GM12878 (cell line): ENCODE results near the gene SH3BP5. TPM values are rescaled to one million over a fixed set of nuclear protein-coding genes. Genes with fewer than 3 reads are reported as not detected.

Experiments used
- ATAC-seq: fragments of 200-7000 bp; cut with Tn5 transposase; 3 replicates; pipeline ENCODE4 v1.9.1; 2020; ENCODE audit warnings: mild to moderate bottlenecking, moderate library complexity
- BruUV-seq: library from RNA; stranded (reverse); fragments of 400-500 nt; replicated peaks from 2 replicates; lab custom pipeline; 2021; lab: Mats Ljungman, UMichigan
- CTCF ChIA-PET: fragments of 300-600 bp; sonication (Branson Sonifier 250); formaldehyde crosslinking; extraction: SDS; loops from one replicate; lab custom pipeline; 2021; ENCODE audit warnings: inconsistent platforms; lab: Yijun Ruan, JAX
- POLR2A ChIA-PET: fragments of 350-600 bp; formaldehyde crosslinking; extraction: SDS; loops from one replicate; lab custom pipeline; 2021; ENCODE audit warnings: inconsistent platforms; lab: Charles Lee
- RAD21 ChIA-PET: fragments of 300-600 bp; sonication (Branson Sonifier 250); formaldehyde crosslinking; loops from one replicate; lab custom pipeline; 2023; ENCODE audit warnings: antibody characterized with exemption; ENCODE audit not compliant: unreplicated experiment; lab: Charles Lee
- SMC1A ChIA-PET: fragments of 300-600 bp; sonication (Branson Sonifier 250); formaldehyde crosslinking; loops from one replicate; lab custom pipeline; 2023; ENCODE audit not compliant: unreplicated experiment, uncharacterized antibody; lab: Charles Lee
- DNase-seq: peaks from one replicate; pipeline ENCODE4 v3.0.0-alpha.2; 2011; ENCODE audit warnings: low read depth, low spot score
- FAIRE-seq: peaks from 3 replicates; lab custom pipeline; 2011; peaks lifted over from hg19 to GRCh38; lab: Jason Lieb, UNC
- H2AFZ ChIP-seq: 2 replicates; pipeline ENCODE4 v1.6.0; 2011; ENCODE audit warnings: low read depth, low read length, control low read depth; ENCODE audit not compliant: control insufficient read depth
- H3K27ac ChIP-seq: 2 replicates; pipeline ENCODE4 v1.5.1; 2011; ENCODE audit warnings: control low read depth; ENCODE audit not compliant: control insufficient read depth, insufficient read depth
- H3K27me3 ChIP-seq, 2 experiments: replicated peaks in 1 of 2; 2 replicates each; pipeline versions ENCODE4 v1.6.0 to v1.6.1; 2011; ENCODE audit warnings: low read length in 1 of 2; ENCODE audit not compliant: control insufficient read depth in 2 of 2, insufficient read depth in 2 of 2
- H3K36me3 ChIP-seq, 2 experiments: 2 replicates each; pipeline ENCODE4 v1.5.1; 2011; ENCODE audit warnings: low read length in 1 of 2; ENCODE audit not compliant: control insufficient read depth in 2 of 2, insufficient read depth in 2 of 2
- H3K4me1 ChIP-seq: 2 replicates; pipeline ENCODE4 v1.6.1; 2011; ENCODE audit warnings: mild to moderate bottlenecking, low read length, moderate library complexity, mixed read lengths; ENCODE audit not compliant: control insufficient read depth, insufficient read depth
- H3K4me2 ChIP-seq: 2 replicates; pipeline ENCODE4 v1.6.0; 2011; ENCODE audit warnings: control low read depth; ENCODE audit not compliant: control insufficient read depth, insufficient read depth
- H3K4me3 ChIP-seq: fragments of 200-600 bp; sonication (generic); 2 replicates; pipeline ENCODE4 v1.5.1; 2016
- H3K79me2 ChIP-seq: 2 replicates; pipeline ENCODE4 v1.6.0; 2011; ENCODE audit warnings: low read length; ENCODE audit not compliant: control insufficient read depth, insufficient read depth
- H3K9ac ChIP-seq: 2 replicates; pipeline ENCODE4 v1.8.0; 2011; ENCODE audit warnings: low read length, control low read depth, mixed read lengths; ENCODE audit not compliant: control insufficient read depth, insufficient read depth
- H3K9me3 ChIP-seq: replicated peaks from 3 replicates; pipeline ENCODE4 v1.5.1; 2011; ENCODE audit warnings: mild to moderate bottlenecking, low read length; ENCODE audit not compliant: control insufficient read depth, insufficient read depth
- H4K20me1 ChIP-seq: 2 replicates; pipeline ENCODE4 v1.6.0; 2011; ENCODE audit not compliant: control insufficient read depth, insufficient read depth
- BHLHE40 ChIP-seq, 2 experiments: fragments of 450-650 bp in 1 of 2; IDR thresholded peaks; 2 replicates each; pipeline ENCODE4 v1.6.1; 2011 to 2017; ENCODE audit warnings: low read depth in 2 of 2, borderline replicate concordance in 1 of 2, improper control_type of control experiment in 1 of 2, low read length in 1 of 2, mild to moderate bottlenecking in 1 of 2
- BMI1 ChIP-seq: fragments of 450-650 bp; IDR thresholded peaks from 2 replicates; pipeline ENCODE4 v1.6.1; 2016; ENCODE audit warnings: mild to moderate bottlenecking, moderate library complexity, borderline replicate concordance
- GABPA ChIP-seq: IDR thresholded peaks from 2 replicates; pipeline ENCODE4 v1.6.1; 2014; ENCODE audit warnings: antibody characterized with exemption, low read depth, mild to moderate bottlenecking, inconsistent platforms
- GATAD2B ChIP-seq: fragments of 450-650 bp; conservative IDR thresholded peaks from 2 replicates; pipeline ENCODE4 v1.6.1; 2017; ENCODE audit warnings: low read depth, mild to moderate bottlenecking, moderate library complexity
- HSF1 ChIP-seq: fragments of 150-350 bp; IDR thresholded peaks from 2 replicates; pipeline ENCODE4 v1.6.1; 2014; ENCODE audit warnings: mild to moderate bottlenecking, low read depth, low read length
- IKZF1 ChIP-seq: fragments of 450-650 bp; conservative IDR thresholded peaks from 2 replicates; pipeline ENCODE4 v1.6.1; 2017; ENCODE audit warnings: antibody characterized with exemption, mild to moderate bottlenecking
- IRF5 ChIP-seq: fragments of 450-650 bp; IDR thresholded peaks from 2 replicates; pipeline ENCODE4 v1.6.1; 2017; ENCODE audit warnings: borderline replicate concordance
- KLF5 ChIP-seq: fragments of 450-650 bp; IDR thresholded peaks from 2 replicates; pipeline ENCODE4 v1.6.1; 2014; ENCODE audit warnings: mild to moderate bottlenecking; ENCODE audit not compliant: partially characterized antibody
- MEF2B ChIP-seq: fragments of 450-650 bp; IDR thresholded peaks from 2 replicates; pipeline ENCODE4 v1.6.1; 2018; ENCODE audit warnings: mild to moderate bottlenecking, moderate library complexity; ENCODE audit not compliant: partially characterized antibody, poor library complexity, severe bottlenecking
- RBBP5 ChIP-seq: fragments of 200-600 bp; sonication (generic); conservative IDR thresholded peaks from 2 replicates; pipeline ENCODE4 v1.6.1; 2016
- SMARCA5 ChIP-seq: fragments of 450-650 bp; IDR thresholded peaks from 2 replicates; pipeline ENCODE4 v1.6.1; 2017; ENCODE audit warnings: mild to moderate bottlenecking
- SREBF1 ChIP-seq: IDR thresholded peaks from 2 replicates; pipeline ENCODE4 v1.6.1; 2012; ENCODE audit warnings: mild to moderate bottlenecking, low read length
- TAF1 ChIP-seq: IDR thresholded peaks from 2 replicates; pipeline ENCODE4 v1.6.1; 2011; ENCODE audit warnings: mild to moderate bottlenecking, low read depth, low read length, borderline replicate concordance
- ZNF274 ChIP-seq: IDR thresholded peaks from one replicate; pipeline ENCODE4 v1.8.0; 2011; ENCODE audit not compliant: insufficient read length, insufficient read depth
- WGBS: methylation state at CpG from one replicate; pipeline ENCODE4 v1.1.6; 2016; ENCODE audit warnings: low lambda C conversion rate; ENCODE audit not compliant: insufficient replicate concordance, insufficient coverage; ENCODE audit errors: missing lambda C conversion rate; 5-methylcytosine and 5-hydroxymethylcytosine counted together
- in situ Hi-C: fragments of 300-500 bp; cut with MboI; formaldehyde crosslinking; loops from 9 replicates; pipeline ENCODE4 v1.14.3; 2018; ENCODE audit warnings: mixed read lengths
- intact Hi-C: fragments of 100-400 bp; cut with micrococcal nuclease; formaldehyde crosslinking; loops from one replicate; pipeline ENCODE4 v1.14.2; 2022; ENCODE audit not compliant: unreplicated experiment
- polyA plus RNA-seq, 11 experiments: library from polyadenylated mRNA; depleted of rRNA in 4 of 11; unstranded in 6 of 11; stranded (reverse) in 5 of 11; fragments of >200 nt; fragmentation: Nextera tagmentation in 4 of 11; fragmentation: Illumina TruSeq in 1 of 11; extraction: Ambion mirVana in 4 of 11; extraction: Trizol in 1 of 11; gene quantifications; 1 replicate in 1 of 11; 2 replicates in 10 of 11; pipeline versions ENCODE4 v1.2.1 to v1.2.3, GENCODE V29; 2011 to 2016; ENCODE audit warnings: inconsistent platforms in 2 of 11, missing spikeins in 2 of 11, low read depth in 1 of 11
- total RNA-seq, 4 experiments: library from RNA; depleted of rRNA in 3 of 4; stranded (reverse); fragments of >200 nt in 3 of 4; fragmentation: Illumina TruSeq in 1 of 4; extraction: Trizol in 1 of 4; gene quantifications; 2 replicates each; pipeline versions ENCODE4 v1.2.1 to v1.2.3, GENCODE V29; 2013 to 2021
- TF ChIP-seq, protein P1 (sequence below): IDR thresholded peaks from 2 replicates; pipeline ENCODE4 v1.6.1; 2011; ENCODE audit warnings: low read depth, low read length, improper control_type of control experiment, borderline replicate concordance
- TF ChIP-seq, protein P2 (sequence below): IDR thresholded peaks from 2 replicates; pipeline ENCODE4 v1.6.1; 2012; ENCODE audit warnings: mild to moderate bottlenecking, low read depth, low read length

SH3BP5 gene
- total and polyA plus RNA-seq, 10 of the 15 experiments (the other 5 are each of a cell fraction or from before 2014, with no cell fraction given), result 14.9 to 87.5 (median 43.7) TPM

DNA sequence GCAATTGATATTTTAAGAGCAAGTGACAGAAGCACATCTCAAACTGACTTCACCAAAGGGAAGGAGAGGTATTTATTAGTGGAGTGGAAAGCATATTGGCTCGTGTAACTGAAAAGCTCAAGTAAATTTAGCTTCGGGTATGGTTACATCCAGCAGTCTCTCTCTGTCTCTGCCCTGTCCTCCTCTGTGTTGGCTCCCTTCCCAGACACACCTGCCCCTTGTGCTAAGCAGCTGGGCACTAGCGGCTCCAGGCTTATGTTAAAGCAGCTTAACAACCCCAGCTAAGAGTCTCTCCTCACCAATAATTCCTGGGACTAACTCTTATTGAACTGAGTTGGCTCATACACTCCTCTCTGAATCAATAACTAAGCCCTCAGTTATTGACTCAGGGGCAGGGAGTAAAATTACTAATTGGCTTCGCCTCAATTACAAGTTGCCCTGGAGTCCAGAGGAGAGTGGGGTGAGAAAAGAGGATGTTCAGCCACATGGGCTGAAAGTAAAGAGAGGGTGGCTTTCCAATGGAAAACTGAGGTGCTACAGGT, 12.8 kb upstream of the SH3BP5 start:
- peak; percentile 71 for ATAC-seq
- ChIA-PET RAD21 (interaction anchor here (0.8 to 2.6 kb wide), 19 partner anchors 10 to 295 kb away, joined by 3 to 35 read pairs (median 4); partner anchors contain the start of gene SH3BP5), POLR2A (interaction anchor here (0.6 to 2.1 kb wide), 11 partner anchors 10 to 72 kb away, joined by 3 to 16 read pairs (median 4); no protein-coding TSS in a partner anchor), SMC1A (interaction anchor here (0.7 to 3.5 kb wide), 26 partner anchors 8 to 295 kb away, joined by 3 to 40 read pairs (median 4); partner anchors contain the start of gene SH3BP5), CTCF (interaction anchor here (0.8 to 4.1 kb wide), 17 partner anchors 9 to 213 kb away, joined by 3 to 23 read pairs (median 5); partner anchors contain the start of genes CAPN7 and SH3BP5)
- Histone ChIP-seq H3K36me3 (no peaks in the 10 kb centered on the region), H3K27ac (peak overlapping the region; percentile 83), H3K9ac (peak overlapping the region; percentile 37; the same call in 1 of the 2 replicates), H2AFZ (peak overlapping the region; percentile 40), H4K20me1 (no peaks in the 10 kb centered on the region), H3K79me2 (no peaks in the 10 kb centered on the region), H3K27me3 (no peaks in the 10 kb centered on the region), H3K9me3 (peaks cover 3% of the 10 kb centered on the region; the same call in 2 of the 3 replicates), H3K4me1 (peaks cover 42% of the 10 kb centered on the region), H3K4me2 (peak overlapping the region; percentile 56), H3K4me3 (no peak overlapping the region)
- no peak for DNase-seq
- 14% methylated on average over 4 of the region's 4 CpGs for WGBS
- BruUV-seq, result no TSS peak
- intact Hi-C loops (loop anchor here (1.0 kb wide), 1 partner anchor 16 kb away; no protein-coding TSS in a partner anchor), in situ Hi-C loops (no loop called here)
- no peak for FAIRE-seq
- TF ChIP-seq SREBF1, result no peak
- TF ChIP-seq RBBP5, result no peak
- TF ChIP-seq MEF2B, result no peak
- peak; percentile 24; the same call in 1 of the 2 replicates for TF ChIP-seq SMARCA5
- TF ChIP-seq GABPA, result no peak
- no peak for TF ChIP-seq KLF5
- peak; percentile 47; the same call in 1 of the 2 replicates for TF ChIP-seq GATAD2B
- no peak for TF ChIP-seq BMI1
- TF ChIP-seq IRF5, result no peak
- no peak for TF ChIP-seq BHLHE40 (IDR thresholded peaks at IDR 0.05; ENCODE audit: borderline replicate concordance in 1 of 2, low read depth in 2 of 2, low read length in 1 of 2)
- TF ChIP-seq, protein P1, sequence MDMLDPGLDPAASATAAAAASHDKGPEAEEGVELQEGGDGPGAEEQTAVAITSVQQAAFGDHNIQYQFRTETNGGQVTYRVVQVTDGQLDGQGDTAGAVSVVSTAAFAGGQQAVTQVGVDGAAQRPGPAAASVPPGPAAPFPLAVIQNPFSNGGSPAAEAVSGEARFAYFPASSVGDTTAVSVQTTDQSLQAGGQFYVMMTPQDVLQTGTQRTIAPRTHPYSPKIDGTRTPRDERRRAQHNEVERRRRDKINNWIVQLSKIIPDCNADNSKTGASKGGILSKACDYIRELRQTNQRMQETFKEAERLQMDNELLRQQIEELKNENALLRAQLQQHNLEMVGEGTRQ, result no peak
- no peak for TF ChIP-seq ZNF274
- TF ChIP-seq, protein P2, sequence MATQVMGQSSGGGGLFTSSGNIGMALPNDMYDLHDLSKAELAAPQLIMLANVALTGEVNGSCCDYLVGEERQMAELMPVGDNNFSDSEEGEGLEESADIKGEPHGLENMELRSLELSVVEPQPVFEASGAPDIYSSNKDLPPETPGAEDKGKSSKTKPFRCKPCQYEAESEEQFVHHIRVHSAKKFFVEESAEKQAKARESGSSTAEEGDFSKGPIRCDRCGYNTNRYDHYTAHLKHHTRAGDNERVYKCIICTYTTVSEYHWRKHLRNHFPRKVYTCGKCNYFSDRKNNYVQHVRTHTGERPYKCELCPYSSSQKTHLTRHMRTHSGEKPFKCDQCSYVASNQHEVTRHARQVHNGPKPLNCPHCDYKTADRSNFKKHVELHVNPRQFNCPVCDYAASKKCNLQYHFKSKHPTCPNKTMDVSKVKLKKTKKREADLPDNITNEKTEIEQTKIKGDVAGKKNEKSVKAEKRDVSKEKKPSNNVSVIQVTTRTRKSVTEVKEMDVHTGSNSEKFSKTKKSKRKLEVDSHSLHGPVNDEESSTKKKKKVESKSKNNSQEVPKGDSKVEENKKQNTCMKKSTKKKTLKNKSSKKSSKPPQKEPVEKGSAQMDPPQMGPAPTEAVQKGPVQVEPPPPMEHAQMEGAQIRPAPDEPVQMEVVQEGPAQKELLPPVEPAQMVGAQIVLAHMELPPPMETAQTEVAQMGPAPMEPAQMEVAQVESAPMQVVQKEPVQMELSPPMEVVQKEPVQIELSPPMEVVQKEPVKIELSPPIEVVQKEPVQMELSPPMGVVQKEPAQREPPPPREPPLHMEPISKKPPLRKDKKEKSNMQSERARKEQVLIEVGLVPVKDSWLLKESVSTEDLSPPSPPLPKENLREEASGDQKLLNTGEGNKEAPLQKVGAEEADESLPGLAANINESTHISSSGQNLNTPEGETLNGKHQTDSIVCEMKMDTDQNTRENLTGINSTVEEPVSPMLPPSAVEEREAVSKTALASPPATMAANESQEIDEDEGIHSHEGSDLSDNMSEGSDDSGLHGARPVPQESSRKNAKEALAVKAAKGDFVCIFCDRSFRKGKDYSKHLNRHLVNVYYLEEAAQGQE, result no peak
- TF ChIP-seq HSF1, result no peak
- TF ChIP-seq TAF1, result no peak
- TF ChIP-seq IKZF1, result peak; percentile 84
